ENCODE data around the gene MED1. TPM values are rescaled to one million over a fixed set of nuclear protein-coding genes. Genes with fewer than 3 reads are reported as not detected.
"Not testable (repeated sequence)": the region's sequence is repeated elsewhere in the genome, so short reads cannot be mapped to it uniquely, and the experiment has no call there.

MED1 gene
- total and polyA plus RNA-seq, 8 donors: 5.1 to 48.7 (median 12.5) TPM

GRCh38 chr17:39455919-39456318, 4.9 kb upstream of the MED1 start:
- no peaks in the 10 kb centered on the region for H3K9me3 ChIP-seq
- no peaks in the 10 kb centered on the region for H3K36me3 ChIP-seq
- WGBS, 5 donors: 86 to 90% (median 87%) methylated on average over 4 of the region's 4 CpGs
- peaks cover 4 to 12% (median 9%) of the 10 kb centered on the region in 4 donors for H3K4me1 ChIP-seq
- TF ChIP-seq POLR2A (IDR thresholded peaks at IDR 0.05) (no peak), EP300 (IDR thresholded peaks at IDR 0.05) (no peak), CTCF (IDR thresholded peaks at IDR 0.05) (no peak), POLR2AphosphoS5 (IDR thresholded peaks at IDR 0.05) (no peak)
- no peak for DNase-seq
- intact Hi-C loops (cut with DNase I; ENCODE audit: low total_unique reads): no loop called here
- no peaks in the 10 kb centered on the region for H3K27me3 ChIP-seq
- H3K4me3 ChIP-seq: no peak overlapping the region
- no peak overlapping the region for H3K27ac ChIP-seq

DNA sequence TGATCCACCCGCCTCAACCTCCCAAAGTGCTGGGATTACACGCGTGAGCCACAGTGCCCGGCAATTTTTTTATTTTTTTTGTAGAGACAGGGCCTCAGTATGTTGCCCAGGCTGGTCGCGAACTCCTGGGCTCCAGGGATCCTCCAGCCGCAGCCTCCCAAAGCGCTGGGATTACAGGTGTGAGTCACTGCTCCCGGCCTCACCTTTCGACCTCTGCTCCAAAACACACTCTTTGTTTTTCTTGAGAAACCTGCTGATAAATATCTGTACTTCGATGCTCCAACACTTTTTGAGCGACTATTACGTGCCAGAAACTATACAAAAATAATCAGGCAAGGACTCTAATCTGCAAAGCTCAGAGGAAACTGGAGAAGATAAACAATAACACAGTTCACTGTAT, 1.0 kb downstream of the MED1 start:
- H3K4me1 ChIP-seq: peaks cover 11 to 28% (median 26%) of the 10 kb centered on the region in 4 donors
- H3K9me3 ChIP-seq: no peaks in the 10 kb centered on the region
- peak overlapping the region; percentile 71 to 94 (median 81) for H3K4me3 ChIP-seq
- intact Hi-C loops (cut with DNase I; ENCODE audit: low total_unique reads): no loop called here
- 64 to 74% (median 71%) methylated on average over 13 of the region's 13 CpGs for WGBS, 5 donors
- peak in 1 of 2 donors; percentile 9 for DNase-seq
- TF ChIP-seq CTCF (IDR thresholded peaks at IDR 0.05) (no peak), EP300 (IDR thresholded peaks at IDR 0.05) (no peak), POLR2AphosphoS5 (IDR thresholded peaks at IDR 0.05) (no peak), POLR2A (IDR thresholded peaks at IDR 0.05) (no peak)
- peaks cover 19 to 36% (median 35%) of the 10 kb centered on the region in 4 donors for H3K36me3 ChIP-seq
- H3K27me3 ChIP-seq: no peaks in the 10 kb centered on the region
- peak overlapping the region in 2 of 5 donors; percentile 86 to 90 for H3K27ac ChIP-seq

DNA sequence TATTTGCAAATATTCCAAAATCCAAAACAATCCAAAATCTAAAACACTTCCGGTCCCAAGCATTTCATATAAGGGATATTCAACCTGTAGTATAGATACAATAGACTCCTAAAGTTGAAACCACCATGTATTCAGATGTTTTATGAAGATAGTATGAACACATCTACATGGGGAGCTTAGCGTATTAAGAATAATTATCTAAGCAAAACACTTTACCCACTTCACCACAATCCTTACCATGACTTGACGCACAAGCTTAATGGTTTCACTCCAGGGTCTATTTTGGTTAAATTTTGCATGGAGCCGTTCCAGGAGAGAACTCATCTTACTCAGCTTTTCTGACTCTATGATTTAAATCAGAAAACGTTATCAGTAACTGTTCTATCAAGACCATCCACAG, 3.5 kb downstream of the MED1 start:
- H3K27me3 ChIP-seq: no peaks in the 10 kb centered on the region
- WGBS, 5 donors: 80 to 92% (median 90%) methylated on average over 5 of the region's 5 CpGs
- H3K36me3 ChIP-seq: peaks cover 40 to 61% (median 60%) of the 10 kb centered on the region in 4 donors
- no peak overlapping the region for H3K27ac ChIP-seq
- no peaks in the 10 kb centered on the region for H3K9me3 ChIP-seq
- intact Hi-C loops (cut with DNase I; ENCODE audit: low total_unique reads): no loop called here
- H3K4me1 ChIP-seq: peaks cover 11 to 28% (median 26%) of the 10 kb centered on the region in 4 donors
- TF ChIP-seq POLR2AphosphoS5 (IDR thresholded peaks at IDR 0.05) (no peak), EP300 (IDR thresholded peaks at IDR 0.05) (no peak), POLR2A (IDR thresholded peaks at IDR 0.05) (no peak), CTCF (IDR thresholded peaks at IDR 0.05) (no peak)
- DNase-seq: no peak
- H3K4me3 ChIP-seq: no peak overlapping the region

- Histone ChIP-seq H3K4me3 (no peak overlapping the region), H3K9me3 (no peaks in the 10 kb centered on the region), H3K4me1 (no peaks in the 10 kb centered on the region), H3K27me3 (no peaks in the 10 kb centered on the region), H3K27ac (no peak overlapping the region), H3K36me3 (peaks cover 77 to 100% (median 100%) of the 10 kb centered on the region in 4 donors)
- intact Hi-C loops (cut with DNase I; ENCODE audit: low total_unique reads): no loop called here
- TF ChIP-seq POLR2A (IDR thresholded peaks at IDR 0.05) (no peak), CTCF (IDR thresholded peaks at IDR 0.05) (no peak)
- DNase-seq: no peak
These were observed 7.7 kb downstream of the MED1 start for GRCh38 chr17:39443326-39443725.

- H3K4me3 ChIP-seq; H3K27ac ChIP-seq; H3K4me1 ChIP-seq; DNase-seq; H3K9me3 ChIP-seq; intact Hi-C loops (cut with DNase I; ENCODE audit: low total_unique reads); H3K27me3 ChIP-seq: not testable (repeated sequence)
- H3K36me3 ChIP-seq: peaks cover 81 to 100% (median 100%) of the 10 kb centered on the region in 4 donors
- WGBS, 5 donors: 97 to 100% (median 99%) methylated on average over 2 of the region's 2 CpGs
These were observed 11.2 kb downstream of the MED1 start for GRCh38 chr17:39439868-39440267.

Measured in stomach (tissue), 9 donors.